Breast epithelium (tissue), 3 donors: ENCODE results near the gene AQR.

Experiments
- CTCF ChIP-seq, 3 donors: fragments of 450-650 bp; IDR thresholded peaks; one replicate each; pipeline ENCODE4 v1.5.1; 2016 to 2017; ENCODE audit warnings: antibody characterized with exemption in 3 of 3, mild to moderate bottlenecking in 3 of 3, moderate library complexity in 3 of 3
- POLR2A ChIP-seq: fragments of 450-650 bp; IDR thresholded peaks from one replicate; pipeline ENCODE4 v1.6.1; 2016; ENCODE audit warnings: antibody characterized with exemption, mild to moderate bottlenecking, moderate library complexity
- POLR2AphosphoS5 ChIP-seq, 3 donors: sonication (generic); formaldehyde crosslinking; IDR thresholded peaks; one replicate each; pipeline ENCODE4 v1.6.1; 2017; ENCODE audit warnings: antibody characterized with exemption in 3 of 3

- no peak for TF ChIP-seq CTCF (IDR thresholded peaks at IDR 0.05)
- TF ChIP-seq POLR2AphosphoS5 (IDR thresholded peaks at IDR 0.05) = no peak
- no peak for TF ChIP-seq POLR2A
Observed at GRCh38 chr15:34941185-34941698, 28.3 kb downstream of the AQR start.
